ENCODE data around the gene LASP1.

The LASP1 gene

DNA sequence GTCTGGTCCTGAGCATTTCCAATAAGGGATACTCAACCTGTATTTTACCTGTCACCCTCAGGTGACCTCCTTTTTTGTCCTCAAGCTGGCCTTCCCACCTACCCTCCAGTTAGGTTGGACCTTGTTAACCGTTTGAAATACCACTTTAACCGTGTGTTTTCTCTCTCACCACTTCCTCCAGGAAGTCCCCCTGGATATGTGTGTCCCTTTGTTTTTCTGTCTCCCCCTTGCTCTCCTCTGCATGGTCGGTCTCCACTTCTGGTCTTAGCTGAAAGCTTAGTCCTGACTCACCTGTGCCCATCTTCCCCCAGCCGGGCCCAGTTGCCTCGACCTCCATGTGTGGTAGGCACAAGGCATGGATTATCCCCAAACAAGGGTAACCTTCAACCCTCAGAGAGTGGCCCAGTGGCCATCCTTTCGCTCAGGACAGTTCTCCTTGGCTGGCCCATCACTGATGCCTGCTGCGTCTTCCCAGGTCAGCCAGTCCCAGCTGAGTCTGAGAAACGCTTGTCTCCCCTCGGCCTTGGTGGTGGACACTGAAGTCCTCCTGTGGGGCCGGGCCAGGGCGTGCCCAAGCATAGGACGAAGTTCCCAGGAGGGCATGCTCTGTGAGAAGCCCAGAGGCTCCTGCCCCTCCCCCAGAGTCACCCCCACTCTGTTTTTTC, 20.0 kb downstream of the LASP1 start:
- DNase-seq: no peak

DNA sequence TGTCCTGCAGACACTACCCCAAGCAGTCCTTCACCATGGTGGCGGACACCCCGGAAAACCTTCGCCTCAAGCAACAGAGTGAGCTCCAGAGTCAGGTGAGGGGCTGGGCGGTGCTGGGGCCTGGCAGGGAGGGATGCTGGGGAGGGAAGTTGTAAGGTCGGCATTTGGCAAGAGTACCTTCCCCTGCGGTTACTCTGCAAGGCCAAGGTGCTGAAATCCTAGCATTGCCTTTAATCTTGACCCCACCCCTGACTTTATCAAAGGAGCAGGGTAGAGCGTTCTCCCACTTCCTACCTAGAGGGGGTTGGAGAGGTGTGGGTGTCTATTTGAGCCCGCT, 20.5 kb downstream of the LASP1 start:
- no peak for DNase-seq

DNA sequence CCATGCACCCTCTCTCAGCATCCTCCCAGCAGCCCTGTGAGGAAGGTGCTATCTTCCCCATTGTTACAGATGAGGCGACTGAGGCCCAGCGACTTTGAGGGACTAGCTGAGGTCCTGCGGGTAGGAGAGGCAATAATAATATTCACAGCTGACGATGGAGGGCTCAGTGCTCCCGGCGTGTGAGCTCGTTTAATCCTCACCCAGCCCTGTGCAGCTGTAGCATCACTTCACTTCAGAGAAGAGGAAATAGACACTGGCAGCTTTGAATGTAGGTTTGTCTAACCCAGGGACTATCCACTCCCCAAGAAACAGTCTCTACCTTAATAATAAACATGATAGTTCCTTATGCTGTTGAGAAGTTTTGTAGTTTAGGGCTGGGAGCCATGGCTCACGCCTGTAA, 21.6 kb downstream of the LASP1 start:
- DNase-seq: no peak

DNA sequence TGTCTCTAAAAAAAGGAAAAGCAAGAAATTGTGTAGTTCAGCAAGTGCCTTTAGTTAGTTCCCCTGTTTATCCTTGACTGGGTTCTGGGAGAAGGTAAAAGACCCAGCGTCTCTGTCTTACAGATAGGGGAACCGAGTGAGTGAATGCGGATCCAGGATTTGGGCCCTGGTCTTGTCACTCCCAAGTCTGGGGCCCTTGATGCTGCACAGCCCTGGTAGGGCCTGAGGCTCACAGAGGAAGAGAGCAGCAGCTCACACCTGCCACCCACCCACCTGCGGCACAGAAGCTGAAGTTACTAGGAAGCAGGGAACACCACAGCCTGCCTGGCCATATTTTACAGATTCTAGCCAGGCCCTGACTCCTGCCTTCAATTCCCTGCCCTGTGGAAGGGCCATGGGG, 22.2 kb downstream of the LASP1 start:
- no peak for DNase-seq

DNA sequence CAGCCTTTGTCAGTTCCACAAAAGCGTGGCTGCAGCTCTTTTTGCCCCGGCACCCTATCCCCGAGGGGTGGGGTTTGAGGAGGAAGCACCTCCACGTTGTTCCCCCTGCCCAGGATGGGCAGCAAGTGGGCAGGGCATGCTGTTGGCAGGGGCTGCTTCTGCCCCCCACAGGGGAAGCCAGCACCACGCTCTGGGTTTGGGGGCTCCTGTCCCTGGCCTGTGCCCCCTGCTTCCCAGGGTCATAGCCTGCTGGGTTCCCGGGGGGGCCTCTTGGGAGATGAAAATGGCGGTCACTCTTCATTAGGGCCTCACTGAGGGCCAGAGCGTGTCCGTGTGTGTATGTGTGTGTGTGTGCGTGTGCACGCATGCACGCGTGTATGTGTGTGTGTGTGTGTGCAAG, 22.8 kb downstream of the LASP1 start:
- DNase-seq: no peak

DNA sequence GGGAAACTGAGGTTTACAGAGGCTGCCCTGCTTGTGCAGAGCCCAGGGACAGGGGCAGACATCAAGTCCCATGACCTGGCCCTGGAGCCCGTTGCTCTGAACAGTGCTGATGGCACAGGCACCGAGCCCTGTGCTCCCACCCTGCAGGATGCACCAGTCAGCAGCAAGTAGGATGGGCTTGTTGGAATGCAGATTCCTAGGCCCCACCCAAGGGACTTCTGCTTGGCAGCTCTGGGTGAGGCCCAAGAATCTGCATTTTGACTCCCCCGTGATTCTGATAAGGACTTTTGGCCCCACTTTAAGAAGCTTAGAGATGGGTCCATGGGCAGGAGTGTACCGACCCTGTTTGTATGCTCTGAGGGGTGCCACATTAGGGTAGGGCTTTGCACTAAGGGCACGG, 23.3 kb downstream of the LASP1 start:
- no peak for DNase-seq

DNA sequence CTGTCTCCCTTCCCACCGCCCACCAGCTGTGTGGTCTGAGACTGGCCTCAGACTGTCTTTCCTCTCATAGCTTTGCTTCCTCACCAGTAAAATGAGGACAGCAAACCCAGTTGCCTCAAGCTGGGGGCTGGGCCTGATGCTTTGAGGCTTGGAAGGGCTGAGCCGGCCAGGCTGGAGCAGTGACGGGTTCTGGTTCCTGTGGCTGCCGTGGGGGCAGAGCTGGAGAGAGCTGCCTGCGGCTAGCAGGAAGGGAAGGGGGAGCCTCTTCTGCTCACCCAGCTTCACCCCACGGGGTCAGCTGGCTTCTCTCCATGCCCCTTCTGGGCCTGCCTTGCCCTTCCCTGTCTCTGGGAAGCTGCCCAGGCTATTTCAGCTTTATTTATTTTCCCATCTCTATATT, 23.7 kb downstream of the LASP1 start:
- no peak for DNase-seq

DNA sequence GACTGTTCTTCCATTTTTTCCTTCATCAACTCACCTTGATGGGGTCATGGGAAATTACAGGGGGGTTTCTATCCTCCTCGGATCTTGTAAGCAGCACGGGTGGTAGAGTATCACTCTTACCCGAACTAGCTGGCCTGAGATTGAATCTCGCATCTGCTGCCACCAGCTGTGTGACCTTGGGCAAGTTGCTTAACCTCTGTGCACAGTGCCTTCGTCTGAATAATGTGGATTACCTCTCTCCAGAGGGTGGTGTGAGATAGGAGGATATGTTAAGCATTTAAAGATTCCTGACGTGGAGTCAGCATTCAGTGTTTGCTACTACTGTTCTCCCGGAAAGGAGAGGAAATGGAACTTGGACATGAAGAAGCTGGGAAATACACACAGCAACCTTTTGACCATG, 24.4 kb downstream of the LASP1 start:
- no peak for DNase-seq

DNA sequence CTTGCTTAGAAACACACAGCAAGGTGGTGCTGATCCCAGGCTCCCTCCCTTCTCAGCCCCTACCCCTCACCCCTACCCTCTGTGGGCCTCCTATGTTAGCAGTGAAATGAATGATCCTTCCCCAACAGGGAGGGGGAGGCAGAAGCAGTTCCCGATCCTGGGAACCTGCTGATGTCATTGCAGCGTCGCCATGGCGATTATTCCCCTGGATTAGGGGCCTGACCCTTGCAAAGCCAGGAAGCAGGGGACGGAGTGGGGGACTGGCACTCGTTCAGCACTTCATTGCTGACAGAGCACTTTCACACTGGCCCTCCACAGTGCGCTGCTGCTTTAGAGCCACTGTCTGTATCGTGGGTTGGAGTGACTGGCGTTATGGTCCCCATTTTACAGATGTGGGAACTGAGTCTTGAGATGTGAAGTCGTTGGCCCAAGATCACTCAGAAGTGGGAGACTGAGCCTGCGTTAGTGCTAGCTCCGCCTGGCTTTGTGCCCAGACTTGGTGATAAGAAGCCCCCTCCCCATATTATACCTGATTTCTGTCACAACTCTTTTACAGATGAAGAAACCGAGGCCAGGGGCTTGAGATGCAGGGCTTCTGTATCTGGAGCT, 26.6 kb downstream of the LASP1 start:
- DNase-seq: no peak

DNA sequence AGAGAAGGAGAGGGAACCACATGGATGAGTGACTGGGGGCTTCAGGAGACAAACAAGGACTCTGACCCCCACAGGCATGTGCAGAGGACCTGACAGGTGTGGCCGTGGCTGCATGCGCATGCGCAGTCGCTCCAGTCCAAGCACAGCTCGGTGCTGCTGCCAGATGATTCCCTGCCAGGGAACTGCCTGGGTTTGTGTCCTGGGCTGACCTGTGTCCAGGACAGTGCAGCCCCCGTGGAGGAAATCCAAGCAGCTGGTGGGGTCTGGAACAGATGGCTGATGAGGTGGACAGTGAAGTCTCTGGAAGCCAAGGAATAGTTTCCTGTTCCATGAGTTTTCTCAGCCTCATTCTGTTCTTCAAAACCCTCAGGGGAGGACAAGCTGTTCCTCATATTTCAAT, 27.3 kb downstream of the LASP1 start:
- no peak for DNase-seq

DNA sequence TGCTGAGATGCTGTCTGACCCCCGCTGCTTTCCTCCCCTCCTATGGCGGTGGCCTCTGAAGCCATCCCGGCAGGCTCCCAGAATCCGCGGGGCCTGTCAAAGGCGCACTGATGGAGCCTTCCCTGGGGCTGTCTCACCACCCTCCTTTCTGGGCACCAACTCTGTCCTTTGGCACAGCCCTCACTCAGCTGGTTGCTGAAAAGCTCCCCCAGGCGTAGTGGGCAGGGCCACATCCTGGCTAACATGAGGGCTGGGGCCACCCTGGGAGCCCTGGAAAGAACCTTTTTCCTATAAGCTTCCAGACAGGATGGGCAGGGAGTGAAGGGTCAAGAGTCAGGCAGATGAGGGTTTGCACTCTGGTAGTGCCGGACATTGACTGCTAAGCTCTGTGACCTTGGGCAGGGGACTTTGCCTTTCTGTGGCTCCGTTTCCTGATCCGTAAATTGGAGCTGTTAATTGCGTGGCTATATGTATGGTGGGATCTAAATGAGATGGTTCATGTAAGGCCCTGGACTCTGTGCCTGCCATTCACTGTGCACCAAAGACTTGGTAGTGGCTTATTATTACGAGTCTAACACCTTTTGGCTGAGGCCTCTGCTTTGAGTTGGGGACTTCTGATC, 27.9 kb downstream of the LASP1 start:
- DNase-seq: no peak

DNA sequence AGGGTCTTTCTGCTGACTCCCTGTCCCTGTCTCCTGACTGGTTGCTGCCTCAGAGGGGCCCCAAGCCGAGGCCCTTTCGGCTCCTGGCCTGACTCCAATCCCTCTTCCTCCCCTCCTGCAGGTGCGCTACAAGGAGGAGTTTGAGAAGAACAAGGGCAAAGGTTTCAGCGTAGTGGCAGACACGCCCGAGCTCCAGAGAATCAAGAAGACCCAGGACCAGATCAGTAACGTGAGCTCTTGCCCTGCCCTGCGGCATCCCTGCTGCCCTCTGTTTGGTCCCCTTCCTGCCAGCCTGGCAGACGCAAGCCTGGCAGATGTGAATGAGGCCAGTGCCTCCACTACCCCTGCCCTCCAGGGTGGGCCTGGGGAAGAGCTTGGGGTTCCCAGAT, 28.4 kb downstream of the LASP1 start:
- no peak for DNase-seq

DNA sequence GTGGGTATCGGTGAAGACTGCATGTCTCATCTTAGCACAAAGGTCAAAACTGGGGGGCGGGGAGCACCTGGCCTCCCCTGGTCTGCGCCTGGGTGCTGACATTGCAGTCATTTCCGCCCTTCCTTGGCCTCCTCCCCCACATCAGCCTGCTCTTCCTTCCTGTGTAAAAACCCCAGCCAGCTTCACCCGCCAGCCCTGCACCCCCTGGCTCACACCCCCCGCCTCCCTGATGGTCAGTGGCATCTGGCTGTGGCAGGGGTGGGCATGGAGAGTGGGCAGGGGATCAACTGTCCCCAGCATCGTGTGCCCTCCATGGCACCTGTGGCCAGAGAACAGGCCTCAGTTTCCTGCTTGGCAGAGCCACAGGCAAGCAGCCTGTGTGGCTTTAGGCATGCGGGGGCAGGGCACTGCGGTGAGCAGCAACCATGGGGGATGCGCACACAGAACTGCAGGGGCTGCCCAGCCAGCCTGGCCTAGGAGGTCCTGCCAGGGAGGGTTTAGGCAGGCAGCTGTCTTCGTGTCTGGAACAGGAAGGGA, 29.0 kb downstream of the LASP1 start:
- DNase-seq: no peak

DNA sequence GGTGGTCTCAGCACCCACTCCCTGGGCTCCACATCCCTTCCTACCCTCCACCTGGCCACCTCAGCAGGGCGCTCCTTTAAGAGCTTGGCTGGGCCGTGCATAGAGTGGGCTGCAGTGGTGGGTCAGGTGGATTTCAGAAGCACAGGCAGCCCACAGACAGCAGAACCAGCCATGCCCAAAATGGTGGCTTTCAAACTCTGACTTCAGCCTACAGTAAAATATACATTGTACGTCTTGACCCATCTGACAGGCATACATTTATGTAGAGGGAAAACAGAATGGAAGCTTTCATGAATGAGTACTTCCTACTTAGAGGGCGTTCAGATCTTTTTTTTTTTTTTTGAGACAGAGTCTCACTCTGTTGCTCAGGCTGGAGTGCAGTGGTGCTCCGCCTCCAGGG, 29.6 kb downstream of the LASP1 start:
- DNase-seq: no peak

DNA sequence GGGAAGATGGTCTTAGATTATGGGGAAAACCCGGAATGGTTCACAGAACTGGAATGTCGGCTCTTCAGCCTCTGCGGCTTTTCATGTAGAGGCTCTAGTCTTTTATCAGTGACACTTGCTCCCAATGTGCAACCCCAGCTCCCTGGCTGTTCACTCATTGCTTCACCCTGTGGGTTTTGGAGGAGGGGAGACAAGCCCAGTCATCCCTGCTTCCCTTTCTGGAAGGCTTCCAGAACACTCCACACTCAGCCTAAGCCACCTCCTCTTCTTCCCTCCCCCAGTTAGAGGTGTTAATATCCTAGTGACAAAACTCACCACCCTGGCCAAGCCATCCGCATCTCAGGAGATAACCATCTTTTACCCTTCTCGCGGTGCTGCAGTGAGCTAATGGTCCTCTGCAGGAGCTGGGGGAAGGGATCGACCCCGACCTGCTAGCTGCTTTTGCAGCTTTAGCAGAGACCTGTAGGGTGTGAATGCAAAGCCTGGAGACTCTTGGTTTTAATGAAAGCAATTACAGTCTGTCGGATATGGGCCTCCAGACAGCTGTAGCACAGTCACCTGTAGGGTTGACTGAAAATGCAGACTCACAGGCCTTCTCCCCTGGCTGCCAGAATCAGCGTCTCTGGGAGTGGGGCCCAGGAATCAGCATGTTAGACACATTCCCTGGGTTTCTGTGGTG, 31.3 kb downstream of the LASP1 start:
- no peak for DNase-seq

DNA sequence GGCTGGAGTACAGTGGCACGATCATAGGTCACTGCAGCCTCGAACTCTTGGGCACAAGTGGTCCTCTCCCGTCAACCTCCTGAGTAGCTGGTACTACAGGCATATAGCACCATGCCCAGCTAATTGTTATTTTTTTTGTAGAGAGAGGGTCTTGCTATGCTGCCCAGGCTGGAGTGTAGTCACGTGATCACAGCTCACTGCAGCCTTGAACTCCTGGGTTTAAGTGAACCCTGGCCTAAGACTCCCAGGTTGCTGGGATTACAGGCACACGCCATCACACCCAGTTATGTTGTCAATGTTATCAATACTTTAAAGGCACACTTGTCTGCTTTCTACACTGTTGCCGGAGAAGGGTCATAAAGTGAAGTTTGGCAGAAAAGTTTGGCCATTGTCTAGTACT, 33.5 kb downstream of the LASP1 start:
- DNase-seq: no peak

DNA sequence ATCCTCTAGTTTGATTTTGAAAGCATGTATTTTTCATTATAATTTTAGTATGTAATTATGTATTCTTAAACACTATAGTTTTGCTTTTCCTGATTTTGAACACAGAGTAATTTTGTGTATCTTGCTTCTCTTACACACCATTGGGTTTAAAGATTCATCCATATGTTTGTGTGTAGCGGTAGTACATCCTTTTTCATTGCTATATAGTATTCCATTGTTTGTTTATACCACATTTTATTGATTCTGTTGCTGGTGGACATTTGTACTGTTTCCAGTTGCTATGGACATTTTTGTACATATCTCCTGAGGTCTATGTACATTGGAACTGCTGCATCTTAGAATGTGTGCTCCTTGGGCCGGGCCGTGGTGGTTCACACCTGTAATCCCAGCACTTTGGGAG, 35.0 kb downstream of the LASP1 start:
- no peak for DNase-seq

DNA sequence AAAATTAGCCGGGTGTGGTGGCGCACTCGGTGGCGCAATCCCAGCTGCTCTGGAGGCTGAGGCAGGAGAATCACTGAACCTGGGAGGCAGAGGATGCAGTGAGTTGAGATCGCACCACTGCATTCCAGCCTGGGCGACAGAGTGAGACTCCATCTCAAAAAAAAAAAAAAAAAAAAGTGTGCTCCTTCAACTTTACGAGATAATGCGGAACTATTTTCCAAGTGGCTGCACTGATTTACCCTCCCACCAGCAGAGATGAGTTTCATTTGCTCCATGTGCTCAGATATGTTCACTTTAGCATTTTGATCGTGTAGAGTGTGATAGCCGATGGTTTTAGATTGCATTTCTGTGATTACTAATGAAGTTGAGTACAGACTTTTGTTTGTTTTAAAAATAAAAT, 35.5 kb downstream of the LASP1 start:
- DNase-seq: no peak

DNA sequence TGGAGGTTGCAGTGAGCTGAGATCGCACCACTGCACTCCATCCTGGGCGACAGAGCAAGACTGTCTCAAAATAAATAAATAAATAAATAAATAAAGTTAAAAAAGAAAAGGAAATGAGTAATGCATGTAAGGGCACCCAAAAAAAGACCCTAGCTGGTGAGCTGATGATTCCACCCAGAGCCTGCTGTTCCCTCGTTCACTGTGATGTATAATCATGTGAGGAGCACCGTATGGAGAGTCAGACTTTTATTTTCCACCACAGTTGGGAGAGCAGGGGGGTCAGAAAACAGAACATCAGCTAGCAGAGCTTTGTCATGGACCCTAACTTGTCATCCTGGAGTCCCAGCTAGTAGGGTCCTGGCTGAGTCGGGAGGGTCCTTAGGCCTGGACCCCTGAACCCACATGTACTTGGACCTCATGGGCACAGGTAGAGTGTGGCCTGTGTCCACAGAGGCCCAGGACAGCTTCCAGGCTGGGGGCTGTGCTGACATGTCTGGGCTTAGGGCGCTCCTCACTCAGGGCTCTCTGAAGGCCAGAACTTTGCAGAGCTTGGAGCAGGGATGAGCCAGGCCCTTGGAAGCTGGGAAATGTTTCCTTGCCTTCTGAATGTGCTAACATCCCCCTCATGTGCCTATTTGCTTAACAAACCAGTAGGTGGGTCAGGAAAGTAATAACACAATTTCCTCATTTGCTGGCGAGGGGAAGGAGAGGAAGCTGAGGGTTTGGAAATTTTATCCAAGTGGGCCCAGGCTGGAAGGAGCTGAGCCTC, 36.8 kb downstream of the LASP1 start:
- no peak for DNase-seq

DNA sequence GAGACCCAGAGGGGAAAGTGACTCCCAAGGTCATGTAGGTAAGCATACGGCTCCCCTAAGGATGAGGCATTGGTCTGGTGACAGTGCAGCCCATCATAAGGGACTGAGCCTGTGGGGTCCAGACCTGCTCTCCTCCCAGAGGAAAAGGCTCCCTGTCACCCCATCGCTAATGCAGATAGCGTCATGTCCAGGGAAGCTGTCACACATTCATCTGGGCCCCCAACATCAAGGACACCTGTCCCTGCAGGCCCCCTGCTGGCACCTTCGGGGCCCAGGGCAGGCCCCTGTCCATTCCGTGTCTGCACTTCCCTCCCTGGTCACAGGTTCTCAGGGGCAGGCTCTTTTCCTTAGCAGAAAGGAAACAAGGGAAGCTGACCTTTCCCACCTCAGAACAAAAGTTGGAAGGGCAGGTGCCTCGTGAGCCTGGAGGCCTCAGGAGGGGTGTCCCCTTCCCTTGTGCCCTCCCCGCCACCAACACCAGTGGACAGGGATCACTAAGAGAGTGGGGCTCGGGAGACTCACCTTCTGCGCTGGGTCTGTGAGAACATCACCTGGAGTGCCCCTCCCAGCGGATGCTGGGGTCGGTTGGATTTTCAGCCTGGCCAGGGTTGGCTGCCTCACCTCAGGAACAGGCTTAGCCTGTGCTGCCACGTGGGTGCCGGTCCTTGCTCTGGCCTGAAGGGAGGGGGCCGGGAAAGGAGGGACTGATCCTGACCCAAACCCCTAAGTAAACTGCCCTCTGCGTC, 38.2 kb downstream of the LASP1 start:
- no peak for DNase-seq

DNA sequence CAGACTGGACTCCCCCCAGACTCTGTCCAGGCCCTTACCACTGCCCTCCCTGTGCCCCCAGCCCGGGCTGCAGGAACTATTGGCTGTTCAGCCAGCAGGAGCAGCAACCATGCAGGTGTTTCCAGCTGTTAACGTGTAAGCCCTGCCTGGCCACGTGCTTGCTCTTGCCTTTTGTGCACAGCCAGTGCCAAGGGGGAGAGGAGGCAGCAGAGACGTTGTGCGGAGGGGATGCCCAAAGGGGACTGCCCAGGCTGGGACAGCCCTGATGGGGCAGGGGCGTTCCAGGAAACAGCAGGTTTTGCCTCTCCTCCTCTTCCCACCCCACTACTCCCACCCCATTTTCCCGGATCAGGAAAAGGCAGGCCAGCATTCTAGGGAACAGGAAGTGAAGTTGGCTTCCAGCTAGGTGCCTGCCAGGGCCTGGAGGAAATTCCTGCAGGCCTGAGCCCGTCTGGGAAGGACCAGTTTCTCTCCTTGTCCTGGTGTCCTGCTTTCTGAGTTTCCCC, 38.9 kb downstream of the LASP1 start:
- no peak for DNase-seq

DNA sequence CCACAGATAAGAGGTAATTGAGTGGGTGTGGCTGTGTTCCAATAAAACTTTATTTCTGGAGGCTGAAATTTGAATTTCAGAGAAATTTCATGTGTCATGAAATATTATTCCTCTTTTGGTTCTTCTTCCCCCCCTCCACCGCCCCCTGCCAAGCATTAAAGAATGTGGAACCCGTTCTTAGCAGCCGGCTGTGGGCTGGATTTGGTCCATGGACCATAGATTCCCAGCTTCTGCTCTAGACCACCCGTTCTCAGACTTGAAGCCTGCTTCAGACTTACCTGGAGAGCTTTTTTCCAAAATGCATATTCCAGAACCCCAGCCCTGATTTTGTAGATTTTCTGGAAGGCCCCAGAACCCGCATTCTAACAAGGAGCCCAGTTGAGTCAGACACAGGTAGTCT, 40.5 kb downstream of the LASP1 start:
- DNase-seq: no peak
